ENCODE measurements around the gene C17orf107. TPM values are rescaled to one million over a fixed set of nuclear protein-coding genes. Genes with fewer than 3 reads are reported as not detected.
A peak's percentile ranks its signal among the peaks of the same experiment; 100 is the strongest.

Gene C17orf107
- total RNA-seq, 1 experiment from 2014 or later = 2.1 TPM

DNA sequence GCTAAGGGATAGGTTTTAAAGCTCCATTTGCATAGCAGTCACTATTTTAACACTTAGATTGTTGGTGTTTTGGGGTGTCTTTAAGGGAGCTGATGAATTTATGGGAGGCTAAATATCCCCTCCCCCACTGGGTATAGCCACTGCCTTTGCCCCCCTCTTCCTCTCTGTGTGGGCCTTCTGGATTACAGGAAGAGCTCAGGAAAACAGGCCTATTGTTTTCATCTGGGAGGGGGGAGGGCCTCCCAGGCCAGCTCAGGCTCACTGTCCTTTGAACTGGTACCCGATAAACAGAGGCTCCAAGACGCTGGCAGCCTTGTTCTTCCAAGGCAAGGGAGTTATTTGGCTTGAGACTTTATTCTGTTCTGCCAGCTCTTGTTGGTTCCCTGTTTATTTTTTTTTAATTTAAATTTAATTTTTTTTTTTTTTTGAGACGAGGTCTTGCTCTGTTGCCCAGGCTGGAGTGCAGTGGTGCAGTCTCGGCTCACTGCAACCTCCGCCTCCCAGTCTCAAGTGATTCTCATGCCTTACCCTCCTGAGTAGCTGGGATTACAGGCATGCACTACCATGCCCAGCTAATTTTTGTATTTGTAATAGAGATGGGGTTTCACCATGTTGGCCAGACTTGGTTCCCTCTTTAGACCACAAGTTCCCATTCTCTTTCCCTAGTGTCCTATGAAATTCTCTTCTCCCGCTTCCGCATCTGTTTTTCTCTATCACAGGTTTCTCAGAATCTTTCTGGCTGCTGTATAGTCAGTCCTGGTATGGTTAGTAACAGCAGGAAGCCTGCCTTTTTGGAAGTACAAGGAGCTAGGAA lies 41.1 kb upstream of the C17orf107 start:
- CTCF ChIA-PET = interaction anchor here (1.6 kb wide), 1 partner anchor 9 kb away, joined by 5 read pairs; no protein-coding TSS in a partner anchor
- TF ChIP-seq, protein P1, sequence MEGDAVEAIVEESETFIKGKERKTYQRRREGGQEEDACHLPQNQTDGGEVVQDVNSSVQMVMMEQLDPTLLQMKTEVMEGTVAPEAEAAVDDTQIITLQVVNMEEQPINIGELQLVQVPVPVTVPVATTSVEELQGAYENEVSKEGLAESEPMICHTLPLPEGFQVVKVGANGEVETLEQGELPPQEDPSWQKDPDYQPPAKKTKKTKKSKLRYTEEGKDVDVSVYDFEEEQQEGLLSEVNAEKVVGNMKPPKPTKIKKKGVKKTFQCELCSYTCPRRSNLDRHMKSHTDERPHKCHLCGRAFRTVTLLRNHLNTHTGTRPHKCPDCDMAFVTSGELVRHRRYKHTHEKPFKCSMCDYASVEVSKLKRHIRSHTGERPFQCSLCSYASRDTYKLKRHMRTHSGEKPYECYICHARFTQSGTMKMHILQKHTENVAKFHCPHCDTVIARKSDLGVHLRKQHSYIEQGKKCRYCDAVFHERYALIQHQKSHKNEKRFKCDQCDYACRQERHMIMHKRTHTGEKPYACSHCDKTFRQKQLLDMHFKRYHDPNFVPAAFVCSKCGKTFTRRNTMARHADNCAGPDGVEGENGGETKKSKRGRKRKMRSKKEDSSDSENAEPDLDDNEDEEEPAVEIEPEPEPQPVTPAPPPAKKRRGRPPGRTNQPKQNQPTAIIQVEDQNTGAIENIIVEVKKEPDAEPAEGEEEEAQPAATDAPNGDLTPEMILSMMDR (IDR thresholded peaks at IDR 0.05; ENCODE audit: unreplicated experiment) = no peak
- Mint-ChIP-seq H3K4me1 (ENCODE audit: low read depth, unreplicated experiment) (peaks cover 28% of the 10 kb centered on the region), H3K27ac (ENCODE audit: unreplicated experiment) (peak overlapping the region; percentile 30), H3K4me3 (ENCODE audit: low read depth, unreplicated experiment) (no peak overlapping the region), H3K9me3 (ENCODE audit: low read depth, unreplicated experiment) (no peaks in the 10 kb centered on the region), H3K27me3 (ENCODE audit: unreplicated experiment) (no peaks in the 10 kb centered on the region), H3K36me3 (ENCODE audit: insufficient read depth, unreplicated experiment) (peaks cover 19% of the 10 kb centered on the region)
- intact Hi-C loops (cut with micrococcal nuclease; ENCODE audit: unreplicated experiment) = no loop called here
- no peak for DNase-seq
- no TSS peak for BruUV-seq (replicated peaks)

- intact Hi-C loops (cut with micrococcal nuclease; ENCODE audit: unreplicated experiment) = no loop called here
- Mint-ChIP-seq H3K4me1 (ENCODE audit: low read depth, unreplicated experiment) (peaks cover 28% of the 10 kb centered on the region), H3K27ac (ENCODE audit: unreplicated experiment) (peak overlapping the region; percentile 30), H3K36me3 (ENCODE audit: insufficient read depth, unreplicated experiment) (peaks cover 19% of the 10 kb centered on the region), H3K4me3 (ENCODE audit: low read depth, unreplicated experiment) (no peak overlapping the region), H3K27me3 (ENCODE audit: unreplicated experiment) (no peaks in the 10 kb centered on the region), H3K9me3 (ENCODE audit: low read depth, unreplicated experiment) (no peaks in the 10 kb centered on the region)
- peak; percentile 49 for DNase-seq
- CTCF ChIA-PET = interaction anchor here (1.6 kb wide), 1 partner anchor 10 kb away, joined by 5 read pairs; no protein-coding TSS in a partner anchor
- BruUV-seq (replicated peaks) = no TSS peak
- TF ChIP-seq, protein P1 (IDR thresholded peaks at IDR 0.05; ENCODE audit: unreplicated experiment) = no peak
These were observed 40.5 kb upstream of the C17orf107 start for GRCh38 chr17:4858882-4859260.

DNA sequence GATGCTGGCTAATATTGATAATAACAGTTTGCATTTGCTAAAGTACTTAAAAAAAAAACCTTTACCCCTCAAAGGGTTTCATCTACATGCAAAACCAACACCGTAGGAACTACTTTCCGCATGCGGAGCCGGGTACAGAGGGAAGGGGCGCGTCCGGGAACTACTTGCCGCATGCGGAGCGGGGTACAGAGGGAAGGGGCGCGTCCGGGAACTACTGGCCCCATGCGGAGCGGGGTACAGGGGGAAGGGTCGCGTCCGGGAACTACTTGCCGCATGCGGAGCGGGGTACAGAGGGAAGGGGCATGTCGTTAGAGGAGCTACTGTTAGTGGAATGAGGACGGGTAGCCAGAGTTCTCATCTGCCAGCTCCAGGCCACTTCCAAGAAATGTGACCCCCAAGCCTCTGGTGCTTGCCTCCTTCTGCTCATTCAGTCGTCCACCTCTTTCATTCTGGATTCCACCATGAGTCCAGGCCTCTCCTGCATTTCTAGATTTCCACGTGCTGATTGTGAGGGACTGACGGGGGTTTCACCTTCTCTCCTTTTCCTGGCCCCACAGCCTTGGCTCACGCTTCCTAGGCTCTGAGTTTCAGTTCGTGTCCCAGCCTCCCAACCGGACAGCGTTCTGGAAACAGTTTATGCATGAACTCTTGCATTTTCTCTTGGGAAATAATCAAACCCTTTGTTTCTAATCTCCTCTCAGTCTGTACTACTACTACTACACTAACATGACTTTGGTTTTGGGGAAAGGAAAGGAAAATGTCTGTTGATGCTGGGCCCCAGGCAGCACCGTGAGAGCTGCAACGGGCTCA lies 39.3 kb upstream of the C17orf107 start:
- H3K9me3 Mint-ChIP-seq (ENCODE audit: low read depth, unreplicated experiment) = no peaks in the 10 kb centered on the region
- peaks cover 11% of the 10 kb centered on the region for H3K36me3 Mint-ChIP-seq (ENCODE audit: insufficient read depth, unreplicated experiment)
- CTCF ChIA-PET = no interaction called here
- no peak overlapping the region for H3K27ac Mint-ChIP-seq (ENCODE audit: unreplicated experiment)
- H3K4me1 Mint-ChIP-seq (ENCODE audit: low read depth, unreplicated experiment) = peaks cover 28% of the 10 kb centered on the region
- H3K27me3 Mint-ChIP-seq (ENCODE audit: unreplicated experiment) = no peaks in the 10 kb centered on the region
- intact Hi-C loops (cut with micrococcal nuclease; ENCODE audit: unreplicated experiment) = no loop called here
- H3K4me3 Mint-ChIP-seq (ENCODE audit: low read depth, unreplicated experiment) = no peak overlapping the region
- DNase-seq = no peak
- TF ChIP-seq, protein P1 (IDR thresholded peaks at IDR 0.05; ENCODE audit: unreplicated experiment) = no peak
- no TSS peak for BruUV-seq (replicated peaks)

GRCh38 chr17:4860651-4861050 lies 38.7 kb upstream of the C17orf107 start:
- Mint-ChIP-seq H3K27me3 (ENCODE audit: unreplicated experiment) (no peaks in the 10 kb centered on the region), H3K27ac (ENCODE audit: unreplicated experiment) (no peak overlapping the region), H3K9me3 (ENCODE audit: low read depth, unreplicated experiment) (no peaks in the 10 kb centered on the region), H3K36me3 (ENCODE audit: insufficient read depth, unreplicated experiment) (peaks cover 11% of the 10 kb centered on the region), H3K4me3 (ENCODE audit: low read depth, unreplicated experiment) (no peak overlapping the region), H3K4me1 (ENCODE audit: low read depth, unreplicated experiment) (peaks cover 28% of the 10 kb centered on the region)
- DNase-seq = no peak
- intact Hi-C loops (cut with micrococcal nuclease; ENCODE audit: unreplicated experiment) = no loop called here
- TF ChIP-seq, protein P1 (IDR thresholded peaks at IDR 0.05; ENCODE audit: unreplicated experiment) = no peak
- no TSS peak for BruUV-seq (replicated peaks)
- CTCF ChIA-PET = no interaction called here
